ENCODE data around the gene ADORA1.

ADORA1 gene

DNA sequence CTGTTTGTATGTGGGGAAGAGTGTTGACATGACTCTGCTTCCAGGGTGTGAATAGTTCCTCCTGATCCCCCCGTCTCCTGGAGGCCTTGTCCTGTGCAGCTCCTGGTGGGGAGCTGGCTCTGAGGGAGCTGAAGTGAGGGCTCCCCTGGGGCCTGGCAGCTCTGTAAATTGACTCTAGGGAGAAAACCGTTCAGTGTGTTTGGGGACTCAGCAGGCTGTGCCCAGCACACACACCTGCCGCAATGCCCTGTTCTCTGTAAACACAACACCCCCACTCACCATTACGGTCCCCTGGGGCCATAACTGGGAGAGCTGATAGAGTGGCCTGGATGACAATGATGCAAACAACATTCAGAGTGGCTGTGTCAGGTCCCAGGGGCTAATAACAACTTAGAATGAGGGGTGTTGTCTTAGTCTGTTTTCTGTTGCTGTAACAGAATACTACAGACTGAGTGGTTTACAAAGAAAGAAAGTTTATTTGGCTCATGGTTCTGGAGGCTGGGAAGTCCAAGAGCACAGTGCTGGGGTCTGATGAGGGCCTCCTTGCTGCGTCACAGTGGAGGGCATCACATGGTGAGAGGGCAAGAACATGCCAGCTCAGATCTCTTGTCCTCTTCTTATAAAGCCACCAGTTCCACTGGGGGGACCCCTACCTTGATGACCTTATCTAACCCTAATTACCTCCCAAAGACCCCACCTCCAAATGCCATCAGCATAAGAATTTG lies 15.3 kb downstream of the ADORA1 start:
- DNase-seq, result no peak

DNA sequence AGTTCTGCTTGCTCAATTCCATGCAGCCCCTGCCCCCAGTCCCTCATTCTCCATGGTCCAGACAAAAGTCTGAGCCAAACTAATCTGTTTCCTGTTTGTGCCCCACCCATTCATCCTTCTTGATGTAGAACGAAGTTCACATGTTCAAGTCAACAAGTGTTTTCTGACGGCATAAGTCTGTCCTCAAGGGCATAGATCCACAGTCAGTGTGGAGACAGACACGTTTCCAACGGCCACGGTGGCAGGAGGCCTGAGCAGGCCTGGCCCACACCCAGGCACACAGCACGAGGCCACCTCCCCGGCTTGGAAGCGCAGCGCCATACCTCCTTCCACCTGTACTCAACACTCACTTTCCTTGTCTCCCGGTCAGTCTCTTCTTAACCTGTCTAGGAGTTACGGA lies 16.1 kb downstream of the ADORA1 start:
- DNase-seq, result peak in 1 of 14 donors; percentile 40

DNA sequence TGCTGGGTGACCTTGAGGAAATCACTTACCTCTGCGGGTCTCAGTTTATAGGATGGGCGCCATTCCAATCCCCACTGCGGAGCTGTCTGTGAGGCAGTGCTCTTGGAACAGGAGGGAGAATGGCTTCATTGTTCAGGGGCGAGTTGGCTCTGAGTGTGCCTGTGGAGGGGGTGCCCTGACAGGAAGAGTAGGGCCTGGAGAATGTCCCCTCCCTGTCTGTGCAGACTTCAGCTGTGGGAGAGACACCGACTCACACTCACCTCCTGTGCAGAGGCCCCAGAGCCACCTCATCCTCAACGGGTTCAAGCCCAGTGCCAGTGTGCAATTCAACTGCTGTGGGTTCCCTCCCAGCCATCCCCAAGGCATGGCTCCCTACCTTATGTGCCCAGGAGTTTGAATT lies 17.1 kb downstream of the ADORA1 start:
- DNase-seq, result peak in 11 of 14 donors; percentile 33 to 84 (median 72)

DNA sequence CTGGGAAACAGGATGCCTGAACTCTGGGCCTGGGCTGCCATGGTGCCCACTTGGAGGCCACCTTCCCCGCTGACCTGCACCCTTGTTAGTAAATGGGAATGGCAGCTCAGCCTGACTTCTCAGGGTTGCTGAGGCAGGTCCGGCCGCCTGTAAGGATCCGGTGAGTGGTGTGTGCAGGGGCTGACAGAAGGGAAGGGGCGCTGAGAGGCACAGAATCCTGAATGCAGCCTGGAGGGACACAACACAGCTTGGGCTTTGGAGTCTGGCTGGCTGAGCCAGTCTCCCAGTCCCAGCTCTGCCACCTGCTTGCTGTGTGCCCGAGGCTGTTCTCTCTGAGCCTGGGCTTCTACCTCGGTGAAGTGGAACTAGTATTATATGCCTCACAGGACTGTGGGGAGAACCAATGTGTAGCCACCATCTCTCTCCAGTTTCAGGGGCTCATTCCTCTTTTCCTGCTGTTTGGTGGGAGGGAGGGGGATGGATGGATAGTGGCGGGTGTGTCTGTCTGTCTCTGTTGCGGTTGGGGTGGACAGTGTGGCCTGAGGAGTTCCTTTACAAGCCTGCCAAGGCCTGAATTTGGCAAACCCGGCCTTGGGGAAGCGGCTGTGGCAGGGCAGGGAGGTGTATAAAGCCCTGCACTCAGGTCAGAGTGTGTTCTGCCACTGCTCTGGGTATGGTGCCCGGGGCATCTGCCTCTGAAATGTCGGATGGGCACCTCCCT lies 18.0 kb downstream of the ADORA1 start:
- DNase-seq, result peak in 2 of 14 donors; percentile 17 to 38

DNA sequence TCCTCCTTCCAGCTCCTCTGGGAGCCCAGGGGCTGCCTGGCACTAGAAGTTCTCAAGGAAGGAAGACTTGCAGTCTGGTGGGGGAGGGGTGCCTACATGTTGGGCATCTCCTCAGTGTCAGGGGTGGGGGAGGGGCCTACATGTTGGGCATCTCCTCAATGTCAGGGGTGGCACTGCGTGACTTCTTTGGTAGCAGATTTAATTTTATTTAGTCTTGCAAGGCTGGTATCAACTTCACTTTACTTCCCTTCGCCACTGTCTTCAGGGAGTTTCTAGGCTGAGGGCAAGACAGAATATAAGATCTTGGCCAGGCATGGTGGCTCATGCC lies 18.5 kb downstream of the ADORA1 start:
- peak in 1 of 14 donors; percentile 38 for DNase-seq

DNA sequence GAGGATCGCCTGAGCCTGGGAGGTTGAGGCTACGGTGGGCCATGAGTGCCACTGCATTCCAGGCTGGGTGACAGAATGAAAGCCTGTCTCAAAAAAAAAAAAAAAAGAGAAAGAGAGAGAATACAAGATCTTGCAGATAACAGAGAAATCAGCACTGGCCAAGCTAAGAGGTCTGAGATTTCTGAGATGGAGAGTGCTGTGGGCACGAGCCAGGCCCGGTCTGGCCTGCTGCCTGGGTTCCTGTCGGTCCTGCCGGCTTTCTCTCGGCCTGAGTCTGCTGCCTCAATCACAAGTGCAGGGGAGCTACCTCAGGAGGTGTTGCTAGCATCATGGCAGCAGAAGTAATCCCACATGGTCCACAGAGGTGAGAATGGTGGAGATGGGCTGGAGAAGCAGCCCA lies 19.0 kb downstream of the ADORA1 start:
- DNase-seq, result peak in 4 of 14 donors; percentile 27 to 74 (median 34)

DNA sequence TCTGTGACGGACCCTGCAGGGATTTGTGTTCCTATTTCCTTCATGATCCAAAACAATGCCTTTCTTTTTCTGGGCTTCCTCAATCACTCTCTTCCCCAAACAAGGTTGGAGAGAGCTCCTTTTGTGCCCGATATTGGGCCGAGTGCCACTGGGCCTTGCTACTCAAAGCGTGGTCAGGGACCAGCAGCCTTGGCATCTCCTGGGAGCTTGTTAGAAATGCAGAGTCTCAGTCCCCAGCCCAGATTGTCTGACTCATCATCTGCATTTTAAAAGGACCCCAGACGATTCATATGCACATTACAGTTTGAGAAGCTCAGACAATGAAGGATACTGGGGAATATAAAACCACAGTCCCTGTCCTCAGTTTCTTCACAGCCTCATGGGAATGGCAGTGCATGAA lies 19.9 kb downstream of the ADORA1 start:
- DNase-seq, result peak in 12 of 14 donors; percentile 17 to 73 (median 52)

DNA sequence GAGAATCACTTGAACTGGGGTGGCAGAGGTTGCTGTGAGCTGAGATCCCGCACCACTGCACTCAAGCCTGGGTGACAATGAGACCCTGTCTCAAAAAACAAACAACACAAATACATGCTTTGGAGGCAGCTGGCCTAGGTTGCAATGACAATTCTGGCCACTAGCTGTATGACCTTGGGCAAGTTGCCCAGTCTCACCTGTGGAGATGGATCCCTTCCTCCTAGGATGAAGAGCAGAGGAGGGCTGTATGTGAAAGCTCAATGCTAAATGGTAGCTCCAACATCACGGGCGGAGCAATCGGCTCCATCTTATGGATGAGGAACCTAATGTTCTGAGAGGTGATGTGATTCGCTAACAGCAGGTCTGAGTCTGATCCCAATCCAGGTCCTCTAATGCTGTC lies 20.6 kb downstream of the ADORA1 start:
- DNase-seq, result peak in 1 of 14 donors; percentile 33

DNA sequence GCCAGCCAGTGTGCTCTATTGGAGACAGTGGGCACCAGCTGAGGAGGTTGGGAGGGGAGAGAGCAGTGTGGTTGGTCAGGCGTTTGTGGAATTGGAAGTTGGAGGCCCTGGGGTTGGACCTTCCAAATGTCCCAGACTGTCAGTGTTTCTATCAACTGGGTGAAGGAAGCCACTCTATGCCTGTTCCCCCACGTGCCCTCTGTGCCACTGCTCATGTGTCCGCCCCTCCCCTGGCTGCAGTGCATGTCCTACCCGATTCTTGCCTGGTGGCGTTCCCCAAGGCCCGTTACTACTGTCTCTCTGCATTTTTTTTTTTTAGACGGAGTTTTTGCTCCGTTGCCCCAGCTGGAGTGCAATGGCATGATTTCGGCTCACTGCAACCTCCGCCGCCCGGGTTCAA lies 21.1 kb downstream of the ADORA1 start:
- peak in 1 of 14 donors; percentile 41 for DNase-seq

DNA sequence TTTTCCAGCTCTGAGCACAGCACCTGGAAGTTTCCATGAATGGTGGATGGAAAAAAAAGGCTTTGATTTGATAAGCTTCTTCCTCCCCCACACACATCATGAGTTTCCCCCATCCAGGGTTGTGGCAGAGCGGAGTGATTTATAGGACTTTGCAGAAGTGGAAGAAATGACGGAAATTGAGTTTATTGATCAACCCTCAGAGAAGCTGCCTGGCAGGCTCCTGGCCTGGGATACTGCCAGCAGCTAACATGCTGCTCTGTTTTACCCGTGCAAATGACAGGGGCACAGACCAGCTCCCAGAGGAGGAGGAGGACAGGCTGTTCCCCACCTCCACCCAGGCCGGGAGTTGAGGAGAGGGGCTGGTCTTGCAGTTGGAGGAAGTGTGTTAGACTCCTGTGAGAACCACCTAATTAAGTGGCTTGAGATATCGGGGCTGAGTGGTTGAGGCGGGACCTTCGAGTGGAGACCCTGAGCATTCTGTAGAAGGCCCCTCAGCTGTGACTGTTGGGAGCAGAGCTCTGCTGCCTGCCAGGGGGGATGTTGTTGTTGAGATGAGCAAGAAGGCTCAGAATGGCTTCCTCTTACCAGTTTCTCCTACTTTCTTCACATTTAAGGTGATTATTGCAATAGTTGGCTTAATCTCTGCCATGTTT lies 21.8 kb downstream of the ADORA1 start:
- no peak for DNase-seq

DNA sequence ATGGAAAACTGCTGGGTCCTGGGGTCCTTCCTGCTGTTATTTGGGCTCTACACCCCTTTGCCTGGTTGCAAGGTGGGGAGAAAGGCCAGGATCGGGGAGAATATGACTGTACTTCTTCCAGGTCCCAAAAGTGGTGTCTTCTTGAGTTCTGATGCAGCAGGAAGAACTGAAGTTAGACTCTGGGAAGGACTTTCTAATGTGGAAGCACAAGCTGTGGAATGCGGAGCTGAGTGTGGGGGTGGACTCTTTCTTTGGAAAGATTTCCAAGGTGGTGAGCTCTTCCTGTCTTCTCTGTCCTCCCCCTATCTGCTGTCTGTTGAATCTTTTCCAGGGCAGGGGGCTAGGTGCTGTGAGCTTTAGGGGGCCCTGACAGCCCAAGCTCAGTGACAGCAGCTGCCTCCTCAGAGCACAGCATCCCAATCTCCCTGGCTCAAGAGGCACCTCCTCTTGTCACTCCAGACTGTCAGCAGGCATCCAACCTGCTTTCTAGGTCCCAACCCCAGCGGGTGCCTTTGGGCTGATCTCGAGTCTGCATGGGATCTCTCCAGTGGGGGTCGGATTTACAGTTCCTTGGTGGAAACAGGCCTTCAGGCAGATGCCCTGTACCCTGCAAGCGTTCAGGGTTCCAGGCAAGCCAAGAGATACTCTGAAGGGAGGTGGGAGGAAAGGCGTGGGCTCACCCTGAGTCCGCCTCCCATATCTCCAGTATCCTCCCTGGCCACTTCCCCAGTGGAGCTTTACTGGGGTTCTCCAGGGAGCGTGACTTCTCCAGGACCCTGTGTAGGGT lies 23.2 kb downstream of the ADORA1 start:
- no peak for DNase-seq

DNA sequence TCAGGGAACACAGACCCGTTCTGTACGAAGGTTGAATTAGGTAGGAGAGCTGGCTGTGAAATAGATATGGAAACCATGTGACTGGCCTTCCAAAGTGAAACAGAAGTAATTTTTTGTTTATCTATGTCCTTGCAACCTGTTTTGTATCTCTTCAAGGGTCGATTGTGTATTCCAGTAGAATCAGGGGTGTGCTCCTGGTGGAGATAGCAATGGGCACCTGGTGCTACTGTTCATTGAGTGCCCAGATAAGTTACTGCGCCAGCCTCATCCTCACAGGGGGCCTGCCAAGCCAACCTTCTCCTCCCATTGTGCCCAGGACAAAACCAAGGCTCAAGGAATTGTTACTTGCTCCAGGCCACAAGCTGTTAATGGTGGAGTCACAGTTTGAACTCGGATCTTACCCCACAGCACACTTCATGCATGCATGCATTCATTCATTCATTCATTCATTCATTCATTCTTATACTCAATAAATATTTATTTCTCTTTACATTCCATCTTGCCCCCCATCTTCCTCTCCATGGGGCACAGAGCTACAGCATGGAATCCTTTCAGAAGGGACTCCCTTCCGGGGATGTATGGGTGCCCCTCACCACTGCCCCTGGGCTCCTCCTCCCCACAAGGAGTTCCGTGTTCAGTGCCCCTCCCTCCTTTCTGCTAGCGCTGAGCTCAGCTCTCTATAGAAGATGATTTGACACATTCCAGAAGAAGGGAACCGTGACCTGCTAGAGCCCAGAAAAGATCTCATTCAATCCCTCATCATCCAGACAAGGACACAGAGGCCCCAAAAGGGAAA lies 24.0 kb downstream of the ADORA1 start:
- DNase-seq, result no peak

DNA sequence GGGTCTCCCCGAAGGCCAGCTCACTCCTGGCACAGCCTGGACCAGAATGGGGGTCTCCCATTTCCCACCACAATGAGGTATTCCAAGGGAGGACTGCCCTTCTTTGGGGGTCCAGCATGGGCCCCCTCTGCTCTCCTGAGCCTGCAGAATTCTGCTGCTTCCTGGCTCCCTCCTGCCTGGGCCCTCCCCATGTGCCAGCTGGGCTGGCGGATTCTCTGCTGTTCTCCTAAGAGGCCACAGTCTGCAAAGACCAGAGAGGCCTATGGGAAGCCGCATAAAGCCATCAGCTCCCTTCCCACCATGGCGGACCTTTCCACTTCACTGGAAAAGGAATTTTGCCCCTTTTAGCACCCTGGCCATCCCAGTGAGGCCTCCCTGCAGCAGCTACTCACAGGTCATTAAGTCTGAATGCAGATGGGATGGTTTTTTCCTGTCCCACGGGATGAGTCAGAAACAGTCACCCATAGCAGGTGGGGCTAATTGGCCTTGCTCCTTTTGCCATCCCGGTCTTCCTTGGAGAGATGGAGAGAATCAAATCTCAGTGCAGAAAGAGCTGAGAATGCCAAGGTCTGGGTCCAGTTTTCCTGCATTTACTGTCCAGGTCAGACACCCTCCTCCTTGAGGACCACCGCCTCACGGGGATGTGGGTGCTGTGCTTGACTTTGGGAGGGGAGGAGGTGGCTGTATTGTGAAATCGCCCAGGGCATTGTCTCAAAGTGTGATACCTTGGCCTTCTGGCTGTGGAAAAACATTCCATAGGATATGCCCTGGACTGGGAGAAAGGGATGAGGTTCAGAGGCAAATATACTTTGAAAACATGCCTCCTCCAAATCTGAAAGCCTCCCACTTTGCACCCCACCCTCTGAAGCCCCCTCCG lies 24.9 kb downstream of the ADORA1 start:
- peak in 1 of 14 donors; percentile 34 for DNase-seq

DNA sequence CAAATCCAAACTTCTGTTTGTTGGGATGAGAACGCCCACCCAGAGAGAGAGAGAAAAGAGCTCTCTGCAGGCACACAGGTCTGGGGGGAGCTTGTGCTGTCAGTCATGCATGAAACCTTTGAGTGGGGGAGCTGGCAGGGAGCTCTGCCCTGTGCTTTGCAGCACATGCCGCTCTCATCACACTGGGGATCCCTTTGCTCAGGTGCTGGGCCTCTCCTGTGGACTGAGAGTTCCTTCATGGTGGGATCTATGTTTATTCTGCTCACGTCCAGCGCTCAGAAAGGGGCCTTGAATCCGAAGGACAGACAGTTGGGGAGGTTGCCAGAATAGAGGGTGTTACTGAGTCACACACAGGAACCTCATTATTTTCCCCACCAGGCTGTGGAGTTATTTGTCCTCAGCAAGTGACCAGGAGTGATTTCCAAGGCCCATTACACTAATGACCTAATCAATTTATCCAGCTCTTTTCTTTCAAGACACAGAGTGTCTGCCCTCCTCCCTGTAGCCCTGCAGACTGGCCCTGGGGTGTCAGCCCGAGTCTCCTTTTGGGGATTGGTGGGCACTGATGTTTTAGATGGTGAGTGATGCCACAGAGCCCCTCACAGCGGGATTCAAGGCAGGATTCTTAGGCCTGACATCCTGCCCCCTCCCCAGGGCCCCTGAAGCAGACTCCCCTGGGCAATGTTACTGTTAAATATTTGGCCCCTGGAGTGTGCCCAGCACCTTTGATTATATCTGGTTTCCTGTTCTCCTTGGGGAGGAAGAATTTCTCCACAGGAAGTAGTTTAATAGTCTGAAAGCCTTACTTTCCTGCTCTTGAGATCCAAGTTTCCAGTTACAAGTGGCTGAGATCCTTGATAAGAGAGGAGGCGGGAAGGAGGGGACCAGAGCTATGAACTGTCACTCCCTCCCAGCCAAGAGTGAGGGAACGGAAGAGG lies 25.8 kb downstream of the ADORA1 start:
- DNase-seq, result peak in 6 of 14 donors; percentile 24 to 39 (median 36)

DNA sequence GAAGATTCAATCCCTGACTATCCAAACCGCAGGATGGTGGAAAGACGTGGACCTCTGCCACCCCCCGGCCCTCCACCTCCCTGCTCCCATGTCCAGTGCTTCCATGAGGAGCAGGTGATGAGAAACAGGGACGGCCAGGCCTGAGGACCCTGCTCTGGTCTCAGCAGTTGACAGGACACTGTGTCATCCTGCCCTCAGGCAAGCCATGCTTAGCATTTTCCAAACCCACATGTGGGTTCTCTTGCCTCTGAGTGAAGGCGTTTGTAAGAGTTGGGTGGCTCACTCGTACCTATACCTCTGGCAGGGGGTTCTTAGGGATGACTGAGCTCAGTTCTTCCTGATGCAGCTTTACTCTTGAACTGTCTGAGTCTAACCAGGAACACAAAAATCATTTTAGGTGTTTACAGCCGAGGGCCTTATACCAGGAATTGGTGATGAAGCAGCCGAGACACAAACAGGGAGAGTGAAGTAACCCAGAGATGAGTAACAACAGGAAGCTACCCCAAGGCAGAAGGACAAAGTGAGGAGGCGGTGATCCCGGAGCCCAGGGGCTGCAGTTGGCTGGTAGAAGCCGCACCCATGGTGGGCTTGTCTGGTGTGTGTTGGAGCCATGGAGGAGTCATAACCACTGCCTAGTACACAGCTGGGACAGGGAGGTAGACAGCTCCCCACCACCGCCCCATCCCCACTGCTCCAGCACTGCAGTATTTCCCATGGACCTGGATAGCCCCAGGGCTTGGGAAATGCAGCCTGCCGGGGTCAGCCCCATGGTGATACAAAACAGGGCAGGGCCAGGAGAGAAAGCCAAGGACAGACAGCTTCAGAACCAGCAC lies 26.7 kb downstream of the ADORA1 start:
- DNase-seq, result no peak

DNA sequence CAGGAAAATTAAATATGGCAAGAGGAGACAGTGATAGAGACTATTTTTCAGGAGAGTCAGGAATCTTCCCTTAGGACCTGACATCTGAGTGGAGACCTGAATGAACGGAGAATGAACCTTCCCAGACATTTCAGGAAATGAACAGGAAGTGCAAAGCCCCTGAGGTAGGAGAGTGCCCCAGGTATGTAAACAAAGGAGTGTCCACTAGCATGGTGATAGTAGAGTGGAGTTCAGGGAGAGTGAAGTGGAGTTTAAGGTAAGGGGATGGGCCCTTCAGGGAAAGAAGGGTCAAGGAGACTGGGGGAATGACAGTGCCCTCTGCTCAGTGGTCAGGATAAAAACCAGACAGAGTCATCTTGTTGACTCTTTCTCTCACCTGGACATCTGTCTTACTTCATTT lies 28.8 kb downstream of the ADORA1 start:
- no peak for DNase-seq

DNA sequence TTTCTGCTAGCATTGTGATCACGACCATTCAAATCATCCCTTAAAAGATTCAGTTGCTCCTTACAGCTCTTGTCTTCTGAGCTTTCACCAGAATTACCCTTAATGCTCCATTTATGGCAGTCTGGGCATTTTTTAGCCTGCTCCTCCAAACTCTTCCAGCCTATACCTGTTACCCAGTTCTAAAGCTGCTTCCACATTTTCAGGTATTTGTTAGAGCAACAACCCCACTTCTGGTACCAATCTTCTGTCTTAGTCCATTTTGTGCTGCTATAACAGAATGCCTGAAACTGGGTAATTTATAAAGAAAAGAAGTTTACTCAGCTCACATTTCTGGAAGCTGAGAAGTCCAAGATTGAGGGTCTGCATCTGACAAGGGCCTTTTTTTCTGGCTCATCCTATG lies 30.9 kb downstream of the ADORA1 start:
- DNase-seq, result no peak

DNA sequence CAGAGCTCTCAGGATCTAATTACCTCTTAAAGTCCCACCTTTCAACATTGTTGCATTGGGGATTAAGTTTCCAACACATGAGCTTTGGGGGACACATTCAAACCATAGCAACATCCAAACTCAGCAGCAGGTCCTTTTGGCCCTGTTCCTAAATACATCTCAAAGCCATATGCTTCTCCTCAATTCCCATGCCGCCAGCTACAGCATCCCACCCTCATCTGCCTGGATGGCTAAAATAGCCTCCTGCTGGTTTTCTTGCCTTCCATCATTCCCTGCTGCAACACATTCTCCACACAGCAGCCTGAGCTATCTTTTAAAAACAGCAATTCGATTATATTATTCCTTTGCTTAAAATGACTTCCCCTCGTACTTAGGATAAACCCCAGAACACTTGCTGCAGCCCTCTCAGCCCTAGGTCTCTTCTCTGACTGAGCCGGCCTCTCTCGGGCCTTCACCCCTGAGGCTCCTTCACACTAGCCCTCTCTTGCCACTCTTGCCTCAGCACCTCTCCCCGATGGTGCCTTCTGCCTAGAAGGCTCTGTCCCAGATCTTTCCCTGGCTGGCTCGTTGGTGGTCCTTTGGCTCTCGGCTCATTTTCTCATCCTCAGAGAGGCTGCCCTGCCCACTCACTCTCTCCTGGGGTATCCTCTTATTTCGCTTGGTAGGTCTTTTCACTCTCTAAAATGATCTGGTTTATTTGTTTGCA lies 31.6 kb downstream of the ADORA1 start:
- DNase-seq, result no peak
